ENCODE data around the gene THBS2.

The THBS2 gene

DNA sequence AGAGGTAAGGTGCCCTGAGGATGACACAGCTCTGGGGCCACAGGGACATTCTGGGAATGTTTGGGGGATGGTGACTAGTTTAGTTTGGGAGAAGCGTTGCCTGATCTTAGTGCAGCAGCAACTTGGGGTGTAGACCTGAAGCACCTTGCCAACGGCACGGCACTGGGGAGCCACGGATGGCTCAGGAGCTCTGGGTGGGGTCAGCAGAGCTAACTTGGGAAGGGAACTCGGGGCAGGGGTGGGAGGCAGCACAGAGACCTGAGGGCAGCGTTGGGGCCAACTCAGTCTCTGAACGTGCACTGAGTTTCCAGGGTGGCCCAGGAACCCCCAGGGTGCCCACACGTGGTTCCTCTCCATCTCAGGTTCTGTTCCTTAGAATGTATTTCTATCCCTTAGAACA is 14.9 kb downstream of the THBS2 start:
- H3K4me3 ChIP-seq (replicated peaks; ENCODE audit: low read depth, low read length): no peak overlapping the region
- DNase-seq (ENCODE audit: extremely low read depth, low read depth): no peak
- TF ChIP-seq, protein P1, sequence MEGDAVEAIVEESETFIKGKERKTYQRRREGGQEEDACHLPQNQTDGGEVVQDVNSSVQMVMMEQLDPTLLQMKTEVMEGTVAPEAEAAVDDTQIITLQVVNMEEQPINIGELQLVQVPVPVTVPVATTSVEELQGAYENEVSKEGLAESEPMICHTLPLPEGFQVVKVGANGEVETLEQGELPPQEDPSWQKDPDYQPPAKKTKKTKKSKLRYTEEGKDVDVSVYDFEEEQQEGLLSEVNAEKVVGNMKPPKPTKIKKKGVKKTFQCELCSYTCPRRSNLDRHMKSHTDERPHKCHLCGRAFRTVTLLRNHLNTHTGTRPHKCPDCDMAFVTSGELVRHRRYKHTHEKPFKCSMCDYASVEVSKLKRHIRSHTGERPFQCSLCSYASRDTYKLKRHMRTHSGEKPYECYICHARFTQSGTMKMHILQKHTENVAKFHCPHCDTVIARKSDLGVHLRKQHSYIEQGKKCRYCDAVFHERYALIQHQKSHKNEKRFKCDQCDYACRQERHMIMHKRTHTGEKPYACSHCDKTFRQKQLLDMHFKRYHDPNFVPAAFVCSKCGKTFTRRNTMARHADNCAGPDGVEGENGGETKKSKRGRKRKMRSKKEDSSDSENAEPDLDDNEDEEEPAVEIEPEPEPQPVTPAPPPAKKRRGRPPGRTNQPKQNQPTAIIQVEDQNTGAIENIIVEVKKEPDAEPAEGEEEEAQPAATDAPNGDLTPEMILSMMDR (IDR thresholded peaks at IDR 0.05; ENCODE audit: low read depth, low read length, missing control alignments): no peak

DNA sequence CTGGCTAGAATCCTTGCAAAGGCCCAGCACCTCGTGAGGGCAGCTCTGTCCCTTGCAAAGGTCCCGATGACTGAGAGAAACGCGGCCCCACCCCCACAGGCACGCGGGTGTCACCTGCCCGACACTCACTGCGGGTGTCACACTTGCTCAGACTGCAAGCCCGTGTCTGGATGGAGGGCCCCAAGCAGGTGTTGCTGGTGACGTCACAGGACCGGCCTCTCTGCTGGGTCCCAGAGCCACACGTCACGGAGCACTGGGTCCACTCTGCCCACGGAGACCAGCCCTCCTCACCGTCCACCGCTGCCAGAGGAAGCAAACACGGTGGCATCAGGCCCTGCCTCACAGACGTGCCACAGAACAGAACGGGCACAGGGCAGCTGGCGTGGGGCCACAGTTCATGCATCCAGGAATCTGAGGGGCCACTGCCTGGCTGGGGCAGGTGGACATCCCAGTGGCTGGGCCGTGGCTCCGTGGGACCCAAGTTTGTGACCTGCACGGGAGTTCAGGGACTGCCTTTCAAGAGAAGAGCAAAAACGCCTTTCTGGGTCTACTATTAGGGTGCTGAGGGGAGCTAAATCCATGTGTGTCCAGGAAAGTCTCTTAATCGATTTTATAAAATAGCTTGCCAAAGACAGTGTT is 16.0 kb downstream of the THBS2 start:
- H3K4me3 ChIP-seq (replicated peaks; ENCODE audit: low read depth, low read length): no peak overlapping the region
- no peak for DNase-seq (ENCODE audit: extremely low read depth, low read depth)
- TF ChIP-seq, protein P1 (IDR thresholded peaks at IDR 0.05; ENCODE audit: low read depth, low read length, missing control alignments): no peak

DNA sequence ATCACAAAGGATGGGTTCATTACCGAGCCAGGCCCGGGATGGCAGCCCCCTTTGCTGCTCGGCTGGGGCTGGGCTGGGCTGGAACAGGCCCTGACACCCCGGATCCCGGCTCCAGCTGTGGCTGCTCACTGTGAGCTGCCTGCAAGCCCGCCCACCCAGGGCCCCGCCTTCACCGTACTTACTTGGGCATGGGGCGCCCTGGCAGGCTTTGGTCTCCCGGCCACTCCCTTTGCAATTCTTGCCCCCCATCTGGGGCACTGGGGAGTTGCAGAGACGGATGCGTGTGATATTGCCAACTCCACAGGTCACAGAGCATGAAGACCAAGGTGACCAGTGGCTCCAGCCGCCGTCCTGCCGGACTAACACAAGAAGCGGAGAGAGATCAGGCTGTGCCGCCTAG is 16.7 kb downstream of the THBS2 start:
- DNase-seq (ENCODE audit: extremely low read depth, low read depth): no peak
- no peak overlapping the region for H3K4me3 ChIP-seq (replicated peaks; ENCODE audit: low read depth, low read length)
- TF ChIP-seq, protein P1 (IDR thresholded peaks at IDR 0.05; ENCODE audit: low read depth, low read length, missing control alignments): no peak

DNA sequence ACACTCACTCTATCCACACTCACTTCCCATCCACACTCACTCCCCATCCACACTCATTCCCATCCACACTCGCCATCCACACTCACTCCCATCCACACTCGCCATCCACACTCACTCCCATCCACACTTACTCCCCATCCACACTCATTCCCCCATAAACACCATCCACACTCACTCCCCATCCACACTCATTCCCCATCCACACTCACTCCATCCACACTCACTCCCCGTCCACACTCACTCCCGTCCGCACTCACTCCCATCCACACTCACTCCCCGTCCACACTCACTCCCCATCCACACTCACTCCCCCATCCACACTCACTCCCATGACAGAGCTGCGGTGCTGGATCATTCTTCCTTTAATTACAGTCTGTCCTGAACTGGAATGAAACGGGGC is 17.1 kb downstream of the THBS2 start:
- DNase-seq (ENCODE audit: extremely low read depth, low read depth): no peak
- H3K4me3 ChIP-seq (replicated peaks; ENCODE audit: low read depth, low read length): no peak overlapping the region
- TF ChIP-seq, protein P1 (IDR thresholded peaks at IDR 0.05; ENCODE audit: low read depth, low read length, missing control alignments): no peak

DNA sequence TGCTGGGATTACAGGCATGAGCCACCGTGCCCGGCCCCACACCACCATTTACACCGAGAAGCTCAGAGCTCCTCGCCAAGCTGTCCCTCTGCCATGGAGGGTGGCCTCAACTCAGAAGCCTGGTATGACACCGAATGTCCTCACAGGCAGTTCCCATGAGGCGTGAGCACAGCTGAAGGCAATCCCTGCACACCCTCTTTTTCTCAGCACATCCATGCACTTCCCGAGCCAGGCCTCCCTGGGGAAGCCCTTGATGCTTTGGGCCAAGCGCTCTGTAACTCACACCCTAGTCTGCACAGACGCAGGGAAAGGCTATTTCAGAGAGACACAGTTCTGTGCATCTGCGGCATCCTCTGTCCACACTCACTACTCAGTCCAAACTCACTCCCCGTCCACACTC is 18.4 kb downstream of the THBS2 start:
- DNase-seq (ENCODE audit: extremely low read depth, low read depth): no peak
- TF ChIP-seq, protein P1 (IDR thresholded peaks at IDR 0.05; ENCODE audit: low read depth, low read length, missing control alignments): no peak
- no peak overlapping the region for H3K4me3 ChIP-seq (replicated peaks; ENCODE audit: low read depth, low read length)

DNA sequence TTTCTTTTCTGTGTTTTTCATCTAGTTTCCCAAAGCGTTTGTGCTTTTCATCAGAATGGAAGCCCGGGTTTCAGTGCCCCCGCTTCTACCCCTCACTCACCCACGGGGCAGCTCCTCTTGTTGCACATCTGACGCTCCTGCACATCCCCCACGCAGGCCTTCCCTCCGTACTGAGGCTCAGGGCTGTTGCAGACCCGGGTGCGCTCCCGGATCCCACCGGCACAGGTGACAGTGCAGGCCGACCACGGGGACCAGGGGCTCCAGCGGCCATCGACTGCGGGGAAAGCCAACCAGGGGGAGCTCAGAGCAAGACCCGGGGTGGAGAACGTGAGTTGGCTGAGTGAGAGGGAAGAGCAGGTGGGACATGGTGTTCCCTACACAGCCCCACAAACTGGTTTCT is 19.0 kb downstream of the THBS2 start:
- no peak for DNase-seq (ENCODE audit: extremely low read depth, low read depth)
- TF ChIP-seq, protein P1 (IDR thresholded peaks at IDR 0.05; ENCODE audit: low read depth, low read length, missing control alignments): no peak
- H3K4me3 ChIP-seq (replicated peaks; ENCODE audit: low read depth, low read length): no peak overlapping the region

DNA sequence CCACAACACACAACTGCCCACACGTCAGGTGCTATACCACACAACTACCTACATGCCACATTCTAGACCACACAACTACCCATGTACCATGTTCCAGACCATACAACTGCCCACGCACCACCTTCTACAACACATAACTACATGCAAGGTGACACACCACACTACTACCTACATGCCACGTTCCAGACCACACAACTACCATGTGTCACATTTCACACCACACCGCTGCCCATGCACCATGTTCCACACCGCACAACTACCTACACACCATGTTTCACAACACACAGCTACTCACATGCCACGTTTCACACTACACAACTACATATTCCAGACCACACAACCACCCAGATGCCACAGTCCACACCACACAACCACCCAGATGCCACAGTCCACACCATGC is 19.8 kb downstream of the THBS2 start:
- TF ChIP-seq, protein P1 (IDR thresholded peaks at IDR 0.05; ENCODE audit: low read depth, low read length, missing control alignments): no peak

More for the DNA sequence above, 19.8 kb downstream of the THBS2 start:
- H3K4me3 ChIP-seq (replicated peaks; ENCODE audit: low read depth, low read length): no peak overlapping the region
- DNase-seq (ENCODE audit: extremely low read depth, low read depth): no peak
